Heart left ventricle (tissue), 13 donors: Measurements from ENCODE around the gene HIC1.

Experiments used
- POLR2A ChIP-seq, 2 donors: fragments of 450-650 bp; IDR thresholded peaks; one replicate each; pipeline ENCODE4 v1.6.1; 2017; ENCODE audit warnings: antibody characterized with exemption in 2 of 2, mild to moderate bottlenecking in 2 of 2, moderate library complexity in 2 of 2
- TF ChIP-seq, protein P1 (sequence below), 12 donors: fragments of 200-600 bp; sonication (generic) in 4 of 12; IDR thresholded peaks; one replicate each; pipeline versions ENCODE4 v1.5.0 to v1.8.0; 2018 to 2022; ENCODE audit warnings: antibody characterized with exemption in 12 of 12, mild to moderate bottlenecking in 5 of 12
- donor health status: ischemic (EF 13 %, LVEDD 7.1; RV severe dilation, severe dysfunction).
- donor health status: DM: no; HTN: yes; CAD: no.
- donor health status: DM: no; HTN: no; CAD: no.
- donor health status: ischemic (EF 25% LVEDD 6.9; RV normal size, moderate dysfunction).
- donor health status: ischemic (EF 25% LVEDD 5.7; RV mildly dilated, moderate dysfunction).
- donor health status: ischemic (EF 35%, LVEDD 5.7; RV mildly dilated, moderate dysfunction).
- donor health status: nonischemic (EF 11% LVEDD 7.7; RV severe dilation, severe dysfunction).
- donor health status: DM: yes; HTN: yes; CAD: no.
- donor health status: PGD.
- donor health status: ischemic (EF 29% LVEDD 5.4; RV normal size, mild dysfunction).
- donor health status: nonischemic (EF 23%, LVEDD 6.1; RV moderate dilation, normal function).

DNA sequence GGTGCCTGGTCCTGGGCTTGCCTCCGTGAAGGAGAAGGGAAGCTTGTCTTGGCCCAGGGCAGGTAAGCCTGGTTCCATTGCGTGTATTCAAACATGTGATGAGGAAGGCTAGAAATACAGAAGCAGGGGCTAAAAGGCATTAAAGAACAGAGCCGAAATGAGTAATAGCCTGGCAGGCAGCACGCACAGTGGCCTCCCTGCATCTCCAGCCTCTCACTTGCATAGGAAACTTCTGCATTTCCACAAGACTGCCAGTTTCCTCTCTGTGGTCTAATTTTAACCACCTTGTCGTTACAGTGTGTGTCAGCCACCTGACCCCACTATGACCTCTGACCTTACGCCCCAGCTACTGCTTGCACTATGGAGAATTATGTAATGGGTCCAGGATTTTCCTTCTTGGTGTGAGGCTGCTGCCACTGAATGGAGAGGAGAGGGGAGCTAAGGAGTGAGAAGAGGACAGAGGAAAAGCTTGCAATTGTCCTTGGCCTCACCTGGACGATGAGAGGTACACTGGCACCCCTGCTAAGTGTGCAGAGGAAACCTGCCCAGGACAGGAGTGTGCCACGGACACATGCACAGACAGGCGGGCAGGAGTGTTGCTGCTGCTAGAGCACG is 32.8 kb downstream of the HIC1 start:
- no peak for TF ChIP-seq POLR2A (IDR thresholded peaks at IDR 0.05)
- TF ChIP-seq, protein P1, sequence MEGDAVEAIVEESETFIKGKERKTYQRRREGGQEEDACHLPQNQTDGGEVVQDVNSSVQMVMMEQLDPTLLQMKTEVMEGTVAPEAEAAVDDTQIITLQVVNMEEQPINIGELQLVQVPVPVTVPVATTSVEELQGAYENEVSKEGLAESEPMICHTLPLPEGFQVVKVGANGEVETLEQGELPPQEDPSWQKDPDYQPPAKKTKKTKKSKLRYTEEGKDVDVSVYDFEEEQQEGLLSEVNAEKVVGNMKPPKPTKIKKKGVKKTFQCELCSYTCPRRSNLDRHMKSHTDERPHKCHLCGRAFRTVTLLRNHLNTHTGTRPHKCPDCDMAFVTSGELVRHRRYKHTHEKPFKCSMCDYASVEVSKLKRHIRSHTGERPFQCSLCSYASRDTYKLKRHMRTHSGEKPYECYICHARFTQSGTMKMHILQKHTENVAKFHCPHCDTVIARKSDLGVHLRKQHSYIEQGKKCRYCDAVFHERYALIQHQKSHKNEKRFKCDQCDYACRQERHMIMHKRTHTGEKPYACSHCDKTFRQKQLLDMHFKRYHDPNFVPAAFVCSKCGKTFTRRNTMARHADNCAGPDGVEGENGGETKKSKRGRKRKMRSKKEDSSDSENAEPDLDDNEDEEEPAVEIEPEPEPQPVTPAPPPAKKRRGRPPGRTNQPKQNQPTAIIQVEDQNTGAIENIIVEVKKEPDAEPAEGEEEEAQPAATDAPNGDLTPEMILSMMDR (IDR thresholded peaks at IDR 0.05): no peak
